PC-3 (cell line): ENCODE results near the gene TMEM212. TPM values are rescaled to one million over a fixed set of nuclear protein-coding genes. Genes with fewer than 3 reads are reported as not detected.

Source experiments
- ATAC-seq: fragments of 200-7000 bp; cut with Tn5 transposase; 2 replicates; pipeline ENCODE4 v1.9.1; 2020; ENCODE audit warnings: mild to moderate bottlenecking, moderate library complexity
- BruUV-seq: library from RNA; stranded (reverse); fragments of 400-500 nt; replicated peaks from 2 replicates; lab custom pipeline; 2021; lab: Mats Ljungman, UMichigan
- CTCF ChIA-PET: fragments of 300-600 bp; sonication (Branson Sonifier 250); formaldehyde crosslinking; loops from one replicate; lab custom pipeline; 2022; ENCODE audit warnings: antibody characterized with exemption; lab: Charles Lee
- POLR2A ChIA-PET: fragments of 300-600 bp; sonication (Branson Sonifier 250); formaldehyde crosslinking; loops from one replicate; lab custom pipeline; 2022; ENCODE audit warnings: antibody characterized with exemption; ENCODE audit not compliant: unreplicated experiment; lab: Charles Lee
- DNase-seq: peaks from one replicate; pipeline ENCODE4 v3.0.0-alpha.2; 2015
- H2AFZ ChIP-seq: fragments of 300-600 bp; sonication (generic); 2 replicates; pipeline ENCODE4 v1.6.0; 2016; ENCODE audit warnings: antibody characterized with exemption, low read length
- H3F3A ChIP-seq: fragments of 300-600 bp; sonication (generic); one replicate; pipeline ENCODE4 v1.6.0; 2017; ENCODE audit warnings: antibody characterized with exemption, low read length, control low read depth, mild to moderate bottlenecking; ENCODE audit not compliant: unreplicated experiment
- H3K27ac ChIP-seq: fragments of 300-600 bp; sonication (generic); 2 replicates; pipeline ENCODE4 v1.5.1; 2016; ENCODE audit warnings: mild to moderate bottlenecking, low read length
- H3K27me3 ChIP-seq: fragments of 300-600 bp; sonication (generic); 2 replicates; pipeline ENCODE4 v1.6.1; 2016; ENCODE audit warnings: low read length, mixed read lengths
- H3K36me3 ChIP-seq: fragments of 300-600 bp; sonication (generic); 2 replicates; pipeline ENCODE4 v1.6.1; 2016; ENCODE audit warnings: low read depth, mixed run types, low read length, mixed read lengths
- H3K4me1 ChIP-seq: fragments of 300-600 bp; sonication (generic); 2 replicates; pipeline ENCODE4 v1.5.1; 2016; ENCODE audit warnings: low read length; ENCODE audit not compliant: insufficient read depth
- H3K4me2 ChIP-seq: fragments of 300-600 bp; sonication (generic); 2 replicates; pipeline ENCODE4 v1.6.0; 2016; ENCODE audit warnings: low read length
- H3K4me3 ChIP-seq: fragments of 300-600 bp; sonication (generic); 2 replicates; pipeline ENCODE4 v1.5.1; 2016; ENCODE audit warnings: mild to moderate bottlenecking, low read length, mixed read lengths
- H3K79me2 ChIP-seq: fragments of 300-600 bp; sonication (generic); 2 replicates; pipeline ENCODE4 v1.6.1; 2017; ENCODE audit warnings: low read length, mixed read lengths
- H3K9ac ChIP-seq: fragments of 300-600 bp; sonication (generic); 2 replicates; pipeline ENCODE4 v1.6.0; 2016; ENCODE audit warnings: mild to moderate bottlenecking, low read length
- H3K9me2 ChIP-seq: fragments of 300-600 bp; sonication (generic); replicated peaks from 2 replicates; pipeline ENCODE4 v1.6.1; 2016; ENCODE audit warnings: mixed run types, low read length, mixed read lengths
- H3K9me3 ChIP-seq: fragments of 300-600 bp; sonication (generic); 2 replicates; pipeline ENCODE4 v1.6.1; 2016; ENCODE audit warnings: low read length, mixed read lengths
- H4K20me1 ChIP-seq: fragments of 300-600 bp; sonication (generic); 2 replicates; pipeline ENCODE4 v1.6.1; 2016; ENCODE audit warnings: low read length, mixed read lengths
- EZH2 ChIP-seq: fragments of 300-600 bp; sonication (generic); IDR thresholded peaks from one replicate; pipeline ENCODE4 v1.6.1; 2017; ENCODE audit warnings: antibody characterized with exemption, mild to moderate bottlenecking, low read length; ENCODE audit not compliant: unreplicated experiment
- EZH2phosphoT487 ChIP-seq: fragments of 300-600 bp; sonication (generic); IDR thresholded peaks from 2 replicates; pipeline ENCODE4 v1.6.1; 2018; ENCODE audit warnings: mild to moderate bottlenecking, antibody characterized with exemption, low read length, borderline replicate concordance
- intact Hi-C: fragments of 100-400 bp; cut with micrococcal nuclease; formaldehyde crosslinking; loops from 2 replicates; pipeline ENCODE4 v1.9.0; 2023
- total RNA-seq: library from RNA; depleted of rRNA; stranded (reverse); fragments of >200 nt; gene quantifications from 2 replicates; pipeline ENCODE4 v1.2.3, GENCODE V29; 2014
- TF ChIP-seq, protein P1 (sequence below): fragments of 300-600 bp; sonication (generic); conservative IDR thresholded peaks from 2 replicates; pipeline ENCODE4 v1.5.1; 2017; ENCODE audit warnings: antibody characterized with exemption, low read depth, mild to moderate bottlenecking, low read length

Gene TMEM212
- total RNA-seq, 1 experiment from 2014 or later: not detected

DNA sequence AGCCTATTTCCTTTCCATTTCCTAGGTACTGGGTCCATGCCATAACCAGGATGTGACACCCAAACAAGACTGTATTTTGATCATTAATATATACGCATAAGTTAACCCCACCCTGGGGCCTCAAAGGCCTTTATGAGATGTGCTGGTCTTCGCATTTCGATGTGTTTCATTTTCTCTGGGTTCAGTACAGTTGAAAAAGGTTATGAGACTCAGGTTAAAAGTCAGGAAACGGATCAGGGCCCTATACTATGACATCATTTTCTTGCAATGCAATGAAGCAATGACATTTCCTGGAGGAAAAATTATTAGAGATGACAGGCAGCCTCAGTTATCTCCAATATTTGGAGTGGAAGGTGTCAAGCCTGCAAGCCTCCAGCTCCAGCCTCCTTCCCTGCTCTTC, 31.7 kb downstream of the TMEM212 start:
- intact Hi-C loops: no loop called here
- no peaks in the 10 kb centered on the region for H3K27me3 ChIP-seq
- no peak overlapping the region for H2AFZ ChIP-seq
- POLR2A ChIA-PET: no interaction called here
- no peaks in the 10 kb centered on the region for H4K20me1 ChIP-seq
- no peak for ATAC-seq
- H3F3A ChIP-seq: no peaks in the 10 kb centered on the region
- no peaks in the 10 kb centered on the region for H3K79me2 ChIP-seq
- no peak overlapping the region for H3K9ac ChIP-seq
- no peaks in the 10 kb centered on the region for H3K9me3 ChIP-seq
- H3K36me3 ChIP-seq: no peaks in the 10 kb centered on the region
- no peak for TF ChIP-seq EZH2phosphoT487
- no peaks in the 10 kb centered on the region for H3K9me2 ChIP-seq
- CTCF ChIA-PET: no interaction called here
- 0 out of 2 replicates have a peak overlapping the region, but pooled peaks have one; percentile 3 for H3K27ac ChIP-seq
- no peak for DNase-seq
- no TSS peak for BruUV-seq
- no peak overlapping the region for H3K4me3 ChIP-seq
- H3K4me2 ChIP-seq: no peak overlapping the region
- peaks cover 22% of the 10 kb centered on the region for H3K4me1 ChIP-seq

GRCh38 chr3:171875923-171876412, 32.8 kb downstream of the TMEM212 start:
- Histone ChIP-seq H2AFZ (no peak overlapping the region), H3K27me3 (no peaks in the 10 kb centered on the region), H3K9me3 (no peaks in the 10 kb centered on the region), H3K9ac (no peak overlapping the region), H3K36me3 (no peaks in the 10 kb centered on the region), H3K27ac (no peak overlapping the region), H3K4me3 (no peak overlapping the region), H3K9me2 (no peaks in the 10 kb centered on the region), H3K79me2 (no peaks in the 10 kb centered on the region), H3F3A (no peaks in the 10 kb centered on the region), H3K4me1 (peaks cover 22% of the 10 kb centered on the region), H3K4me2 (no peak overlapping the region), H4K20me1 (no peaks in the 10 kb centered on the region)
- no TSS peak for BruUV-seq
- ChIA-PET POLR2A (no interaction called here), CTCF (no interaction called here)
- no peak for TF ChIP-seq EZH2
- TF ChIP-seq EZH2phosphoT487: no peak
- TF ChIP-seq, protein P1, sequence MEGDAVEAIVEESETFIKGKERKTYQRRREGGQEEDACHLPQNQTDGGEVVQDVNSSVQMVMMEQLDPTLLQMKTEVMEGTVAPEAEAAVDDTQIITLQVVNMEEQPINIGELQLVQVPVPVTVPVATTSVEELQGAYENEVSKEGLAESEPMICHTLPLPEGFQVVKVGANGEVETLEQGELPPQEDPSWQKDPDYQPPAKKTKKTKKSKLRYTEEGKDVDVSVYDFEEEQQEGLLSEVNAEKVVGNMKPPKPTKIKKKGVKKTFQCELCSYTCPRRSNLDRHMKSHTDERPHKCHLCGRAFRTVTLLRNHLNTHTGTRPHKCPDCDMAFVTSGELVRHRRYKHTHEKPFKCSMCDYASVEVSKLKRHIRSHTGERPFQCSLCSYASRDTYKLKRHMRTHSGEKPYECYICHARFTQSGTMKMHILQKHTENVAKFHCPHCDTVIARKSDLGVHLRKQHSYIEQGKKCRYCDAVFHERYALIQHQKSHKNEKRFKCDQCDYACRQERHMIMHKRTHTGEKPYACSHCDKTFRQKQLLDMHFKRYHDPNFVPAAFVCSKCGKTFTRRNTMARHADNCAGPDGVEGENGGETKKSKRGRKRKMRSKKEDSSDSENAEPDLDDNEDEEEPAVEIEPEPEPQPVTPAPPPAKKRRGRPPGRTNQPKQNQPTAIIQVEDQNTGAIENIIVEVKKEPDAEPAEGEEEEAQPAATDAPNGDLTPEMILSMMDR: no peak
- no peak for ATAC-seq
- peak; percentile 21 for DNase-seq
- intact Hi-C loops: no loop called here

- Histone ChIP-seq H3K36me3 (no peaks in the 10 kb centered on the region), H3K79me2 (no peaks in the 10 kb centered on the region), H3K27me3 (no peaks in the 10 kb centered on the region), H2AFZ (no peak overlapping the region), H4K20me1 (no peaks in the 10 kb centered on the region), H3K4me2 (peak overlapping the region; percentile 4; the same call in 1 of the 2 replicates), H3K4me1 (peaks cover 22% of the 10 kb centered on the region), H3F3A (no peaks in the 10 kb centered on the region), H3K27ac (no peak overlapping the region), H3K4me3 (no peak overlapping the region), H3K9me3 (no peaks in the 10 kb centered on the region), H3K9me2 (no peaks in the 10 kb centered on the region), H3K9ac (no peak overlapping the region)
- BruUV-seq: no TSS peak
- ChIA-PET POLR2A (interaction anchor here (0.6 kb wide), 1 partner anchor 157 kb away, joined by 9 read pairs; no protein-coding TSS in a partner anchor), CTCF (no interaction called here)
- intact Hi-C loops: no loop called here
- no peak for TF ChIP-seq EZH2phosphoT487
- no peak for TF ChIP-seq EZH2
- TF ChIP-seq, protein P1: no peak
- ATAC-seq (0 out of 2 replicates have a peak, but pooled peaks have one; percentile 15), DNase-seq (peak; percentile 45)
These were observed 33.6 kb downstream of the TMEM212 start for GRCh38 chr3:171876680-171877147.
